Ishikawa (cell line): ENCODE measurements around the gene DACH1.

Experiments
- CEBPB ChIP-seq: IDR thresholded peaks from 2 replicates; pipeline ENCODE4 v1.6.1; 2012
- CREB1 ChIP-seq: IDR thresholded peaks from 2 replicates; pipeline ENCODE4 v1.6.1; 2012; ENCODE audit warnings: low read depth
- EGR1 ChIP-seq: IDR thresholded peaks from 2 replicates; pipeline ENCODE4 v1.6.1; 2012
- EP300 ChIP-seq: IDR thresholded peaks from 2 replicates; pipeline ENCODE4 v1.6.1; 2012; ENCODE audit warnings: borderline replicate concordance
- FOXM1 ChIP-seq: IDR thresholded peaks from 2 replicates; pipeline ENCODE4 v1.6.1; 2012; ENCODE audit warnings: low read depth, borderline replicate concordance
- MAX ChIP-seq: IDR thresholded peaks from 2 replicates; pipeline ENCODE4 v1.6.1; 2012
- NFIC ChIP-seq: IDR thresholded peaks from 2 replicates; pipeline ENCODE4 v1.6.1; 2012
- RAD21 ChIP-seq: IDR thresholded peaks from 2 replicates; pipeline ENCODE4 v1.6.1; 2012; ENCODE audit warnings: low read depth
- TAF1 ChIP-seq: IDR thresholded peaks from 2 replicates; pipeline ENCODE4 v1.6.1; 2012; ENCODE audit warnings: low read depth, mild to moderate bottlenecking
- TCF12 ChIP-seq: IDR thresholded peaks from 2 replicates; pipeline ENCODE4 v1.6.1; 2012; ENCODE audit warnings: low read depth
- TEAD4 ChIP-seq: IDR thresholded peaks from 2 replicates; pipeline ENCODE4 v1.6.1; 2012
- YY1 ChIP-seq: IDR thresholded peaks from 2 replicates; pipeline ENCODE4 v1.6.1; 2012; ENCODE audit warnings: low read depth
- ZBTB7A ChIP-seq: IDR thresholded peaks from 2 replicates; pipeline ENCODE4 v1.6.1; 2012; ENCODE audit warnings: low read depth
- TF ChIP-seq, protein P1 (sequence below): IDR thresholded peaks from 2 replicates; pipeline ENCODE4 v1.6.1; 2012; ENCODE audit warnings: low read depth, mild to moderate bottlenecking
- TF ChIP-seq, protein P2 (sequence below): IDR thresholded peaks from 2 replicates; pipeline ENCODE4 v1.6.1; 2012

DACH1 gene

DNA sequence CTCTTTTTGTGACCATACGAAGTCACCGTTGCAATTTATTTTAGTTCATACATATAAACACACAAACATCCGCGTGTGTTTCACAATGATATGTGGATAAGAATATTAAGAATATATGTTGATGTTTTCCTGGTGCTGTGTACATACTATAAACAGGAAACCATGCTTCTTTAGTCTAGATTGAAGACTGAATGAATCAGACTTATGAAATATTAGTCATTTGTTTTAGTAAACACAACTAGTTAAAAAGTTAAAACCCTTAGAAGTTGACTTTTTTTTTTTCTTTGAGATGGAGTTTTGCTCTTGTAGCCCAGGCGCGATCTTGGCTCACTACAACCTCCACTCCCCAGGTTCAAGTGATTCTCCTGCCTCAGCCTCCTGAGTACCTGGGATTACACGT lies 257.7 kb downstream of the DACH1 start:
- TF ChIP-seq YY1 = no peak
- no peak for TF ChIP-seq ZBTB7A
- TF ChIP-seq RAD21 = no peak
- TF ChIP-seq, protein P1, sequence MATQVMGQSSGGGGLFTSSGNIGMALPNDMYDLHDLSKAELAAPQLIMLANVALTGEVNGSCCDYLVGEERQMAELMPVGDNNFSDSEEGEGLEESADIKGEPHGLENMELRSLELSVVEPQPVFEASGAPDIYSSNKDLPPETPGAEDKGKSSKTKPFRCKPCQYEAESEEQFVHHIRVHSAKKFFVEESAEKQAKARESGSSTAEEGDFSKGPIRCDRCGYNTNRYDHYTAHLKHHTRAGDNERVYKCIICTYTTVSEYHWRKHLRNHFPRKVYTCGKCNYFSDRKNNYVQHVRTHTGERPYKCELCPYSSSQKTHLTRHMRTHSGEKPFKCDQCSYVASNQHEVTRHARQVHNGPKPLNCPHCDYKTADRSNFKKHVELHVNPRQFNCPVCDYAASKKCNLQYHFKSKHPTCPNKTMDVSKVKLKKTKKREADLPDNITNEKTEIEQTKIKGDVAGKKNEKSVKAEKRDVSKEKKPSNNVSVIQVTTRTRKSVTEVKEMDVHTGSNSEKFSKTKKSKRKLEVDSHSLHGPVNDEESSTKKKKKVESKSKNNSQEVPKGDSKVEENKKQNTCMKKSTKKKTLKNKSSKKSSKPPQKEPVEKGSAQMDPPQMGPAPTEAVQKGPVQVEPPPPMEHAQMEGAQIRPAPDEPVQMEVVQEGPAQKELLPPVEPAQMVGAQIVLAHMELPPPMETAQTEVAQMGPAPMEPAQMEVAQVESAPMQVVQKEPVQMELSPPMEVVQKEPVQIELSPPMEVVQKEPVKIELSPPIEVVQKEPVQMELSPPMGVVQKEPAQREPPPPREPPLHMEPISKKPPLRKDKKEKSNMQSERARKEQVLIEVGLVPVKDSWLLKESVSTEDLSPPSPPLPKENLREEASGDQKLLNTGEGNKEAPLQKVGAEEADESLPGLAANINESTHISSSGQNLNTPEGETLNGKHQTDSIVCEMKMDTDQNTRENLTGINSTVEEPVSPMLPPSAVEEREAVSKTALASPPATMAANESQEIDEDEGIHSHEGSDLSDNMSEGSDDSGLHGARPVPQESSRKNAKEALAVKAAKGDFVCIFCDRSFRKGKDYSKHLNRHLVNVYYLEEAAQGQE = no peak
- no peak for TF ChIP-seq EGR1
- no peak for TF ChIP-seq EP300
- TF ChIP-seq, protein P2, sequence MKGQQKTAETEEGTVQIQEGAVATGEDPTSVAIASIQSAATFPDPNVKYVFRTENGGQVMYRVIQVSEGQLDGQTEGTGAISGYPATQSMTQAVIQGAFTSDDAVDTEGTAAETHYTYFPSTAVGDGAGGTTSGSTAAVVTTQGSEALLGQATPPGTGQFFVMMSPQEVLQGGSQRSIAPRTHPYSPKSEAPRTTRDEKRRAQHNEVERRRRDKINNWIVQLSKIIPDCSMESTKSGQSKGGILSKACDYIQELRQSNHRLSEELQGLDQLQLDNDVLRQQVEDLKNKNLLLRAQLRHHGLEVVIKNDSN = no peak
- TF ChIP-seq TAF1 = no peak
- no peak for TF ChIP-seq MAX
- no peak for TF ChIP-seq NFIC
- no peak for TF ChIP-seq TCF12
- TF ChIP-seq FOXM1 = no peak
- TF ChIP-seq TEAD4 = no peak
- TF ChIP-seq CREB1 = no peak
- no peak for TF ChIP-seq CEBPB

DNA sequence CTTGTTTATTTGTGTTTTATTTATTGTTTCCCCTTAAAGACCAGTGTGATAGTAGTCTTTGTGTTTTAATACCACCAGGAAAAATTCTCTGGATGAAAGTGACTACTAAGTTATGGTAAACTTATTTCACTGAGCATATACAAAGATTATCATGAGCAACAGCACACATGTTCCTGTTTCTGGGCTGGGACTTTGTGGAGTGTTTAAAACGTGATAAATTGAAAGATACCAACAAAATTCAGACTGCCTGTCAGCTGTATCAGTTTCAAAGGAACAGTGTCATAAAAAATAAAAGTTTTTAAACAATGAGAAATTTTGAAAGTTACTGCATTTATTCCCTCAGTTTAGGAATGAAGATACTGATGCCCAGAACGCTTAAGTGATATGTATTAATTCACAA lies 259.4 kb downstream of the DACH1 start:
- TF ChIP-seq CEBPB (no peak), FOXM1 (no peak), TEAD4 (no peak)

GRCh38 chr13:71606818-71607217 lies 260.2 kb downstream of the DACH1 start:
- TF ChIP-seq MAX (no peak), YY1 (no peak), FOXM1 (no peak), CEBPB (no peak), ZBTB7A (no peak), CREB1 (no peak), TCF12 (no peak), TAF1 (no peak), EP300 (no peak)
- TF ChIP-seq, protein P1 = no peak
- TF ChIP-seq, protein P2 = no peak

DNA sequence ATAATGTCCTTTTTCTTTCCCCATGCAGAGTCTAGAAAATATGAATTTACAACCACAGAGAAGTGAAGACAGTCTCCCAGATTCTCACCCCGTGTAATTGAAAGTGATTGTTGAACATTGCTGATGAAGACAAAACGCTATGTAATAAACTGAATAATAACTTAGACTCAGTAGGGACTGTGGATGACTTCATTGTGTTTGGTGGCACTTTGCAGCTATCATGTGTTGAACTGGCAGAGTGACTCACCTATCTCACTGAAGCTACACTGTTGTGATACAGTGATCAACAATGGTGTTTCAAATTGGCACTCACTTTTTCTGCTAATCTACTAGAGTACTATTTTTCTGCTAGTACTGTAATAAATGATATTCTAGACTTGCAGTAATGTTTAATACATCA lies 261.3 kb downstream of the DACH1 start:
- no peak for TF ChIP-seq YY1
- no peak for TF ChIP-seq EP300
- TF ChIP-seq ZBTB7A = no peak
- no peak for TF ChIP-seq EGR1
- TF ChIP-seq MAX = no peak
- no peak for TF ChIP-seq CREB1
- TF ChIP-seq TEAD4 = no peak
- no peak for TF ChIP-seq FOXM1
- no peak for TF ChIP-seq RAD21
- TF ChIP-seq TAF1 = no peak
- TF ChIP-seq, protein P2 = no peak
- TF ChIP-seq, protein P1 = no peak
- TF ChIP-seq CEBPB = no peak
- no peak for TF ChIP-seq TCF12
- no peak for TF ChIP-seq NFIC
